HG03442 (cell line): ENCODE data around the gene GALNT9.
"Not testable (repeated sequence)": the region's sequence is repeated elsewhere in the genome, so short reads cannot be mapped to it uniquely, and the experiment has no call there.

ENCODE experiments used
- ATAC-seq: cut with Tn5 transposase; IDR thresholded peaks from one replicate; pipeline ENCODE4 v1.9.1; 2021; ENCODE audit warnings: mild to moderate bottlenecking, moderate library complexity; ENCODE audit not compliant: unreplicated experiment

Gene GALNT9

DNA sequence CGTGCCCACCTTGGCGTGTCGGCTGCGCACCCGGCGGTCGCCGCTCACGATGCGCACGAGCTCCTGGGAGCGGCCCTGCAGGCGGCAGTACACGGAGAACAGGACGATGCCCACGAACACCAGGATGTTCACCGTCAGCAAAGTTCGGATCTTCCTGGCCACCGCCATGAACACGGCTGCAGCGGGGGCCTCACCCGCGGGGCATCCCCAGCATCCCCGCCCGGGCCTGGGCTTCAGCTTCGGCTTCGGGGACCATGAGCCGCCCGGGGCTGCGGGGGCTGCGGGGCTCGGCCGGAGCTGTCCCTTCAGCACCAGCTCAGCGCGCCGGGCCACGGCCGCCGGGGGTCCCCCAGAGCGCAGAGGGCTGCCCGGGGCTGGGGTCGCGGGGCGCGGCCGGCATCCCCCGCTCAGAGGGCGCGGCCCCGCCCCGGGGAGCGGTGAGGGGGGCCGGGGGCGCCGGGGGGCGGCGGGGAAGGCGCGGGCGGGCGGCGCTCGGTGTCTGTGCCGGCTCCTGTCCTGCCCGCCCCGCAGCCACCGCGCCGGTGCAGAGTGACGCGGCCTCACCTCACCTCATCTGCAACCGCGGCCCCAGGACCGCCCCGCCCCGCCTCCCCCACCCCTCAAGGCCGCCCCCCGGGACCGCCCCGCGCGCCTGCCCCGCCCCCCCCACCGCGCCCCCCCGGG lies at the start of gene GALNT9:
Gene GALNT9 (minus strand): TSS at position 554 of the 684 bp plus-strand sequence. CDS start 386 bp downstream, at position 168.
- ATAC-seq: no peak

DNA sequence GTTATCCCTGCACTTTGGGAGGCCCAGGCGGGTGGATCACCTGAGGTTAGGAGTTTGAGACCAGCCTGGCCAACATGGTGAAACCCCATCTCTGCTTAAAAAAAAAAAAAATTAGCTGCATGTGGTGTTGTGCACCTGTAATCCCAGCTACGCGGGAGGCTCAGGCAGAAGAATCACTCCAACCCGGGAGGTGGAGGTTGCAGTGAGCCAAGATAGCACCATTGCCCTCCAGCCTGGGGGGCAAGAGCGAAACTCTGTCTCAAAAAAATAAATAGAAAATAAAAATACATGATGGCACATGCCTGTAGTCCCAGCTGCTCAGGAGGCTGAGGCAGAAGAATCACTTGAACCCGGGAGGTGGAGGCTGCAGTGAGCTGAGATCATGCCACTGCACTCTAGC lies 49.7 kb upstream of the GALNT9 start:
- ATAC-seq: not testable (repeated sequence)

DNA sequence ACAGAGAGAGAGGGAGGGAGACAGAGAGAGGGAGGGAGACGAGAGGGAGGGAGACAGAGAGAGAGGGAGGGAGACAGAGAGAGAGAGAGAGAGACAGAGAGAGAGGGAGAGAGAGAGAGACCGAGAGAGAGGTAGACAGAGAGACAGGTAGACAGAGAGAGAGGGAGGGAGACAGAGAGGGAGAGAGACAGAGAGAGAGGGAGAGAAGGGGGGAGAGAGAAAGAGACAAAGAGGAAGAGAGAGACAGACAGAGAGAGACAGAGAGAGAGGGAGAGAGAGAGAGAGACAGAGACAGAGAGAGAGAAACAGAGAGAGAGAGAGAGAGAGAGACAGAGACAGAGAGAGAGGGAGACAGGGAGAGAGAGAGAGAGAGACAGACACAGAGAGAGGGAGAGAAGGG lies 47.8 kb upstream of the GALNT9 start:
- ATAC-seq: no peak

DNA sequence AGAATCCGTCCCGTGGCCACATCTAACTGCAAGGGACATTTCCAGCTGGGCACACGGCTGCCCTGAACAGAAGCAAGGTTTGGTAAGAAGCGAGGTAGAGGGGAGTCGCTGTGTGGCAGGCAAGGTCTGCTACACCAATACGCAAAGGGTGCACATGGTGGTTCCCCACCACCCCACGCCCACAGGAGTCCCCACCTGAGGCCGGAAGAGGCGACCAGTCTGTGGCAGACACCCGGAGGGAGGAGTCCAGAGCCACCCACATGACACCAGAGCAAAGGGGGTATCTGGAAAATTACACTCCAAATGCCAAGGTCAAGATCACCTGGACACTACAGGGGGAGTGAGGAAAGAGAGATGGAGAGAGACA lies 47.1 kb upstream of the GALNT9 start:
- ATAC-seq: no peak

DNA sequence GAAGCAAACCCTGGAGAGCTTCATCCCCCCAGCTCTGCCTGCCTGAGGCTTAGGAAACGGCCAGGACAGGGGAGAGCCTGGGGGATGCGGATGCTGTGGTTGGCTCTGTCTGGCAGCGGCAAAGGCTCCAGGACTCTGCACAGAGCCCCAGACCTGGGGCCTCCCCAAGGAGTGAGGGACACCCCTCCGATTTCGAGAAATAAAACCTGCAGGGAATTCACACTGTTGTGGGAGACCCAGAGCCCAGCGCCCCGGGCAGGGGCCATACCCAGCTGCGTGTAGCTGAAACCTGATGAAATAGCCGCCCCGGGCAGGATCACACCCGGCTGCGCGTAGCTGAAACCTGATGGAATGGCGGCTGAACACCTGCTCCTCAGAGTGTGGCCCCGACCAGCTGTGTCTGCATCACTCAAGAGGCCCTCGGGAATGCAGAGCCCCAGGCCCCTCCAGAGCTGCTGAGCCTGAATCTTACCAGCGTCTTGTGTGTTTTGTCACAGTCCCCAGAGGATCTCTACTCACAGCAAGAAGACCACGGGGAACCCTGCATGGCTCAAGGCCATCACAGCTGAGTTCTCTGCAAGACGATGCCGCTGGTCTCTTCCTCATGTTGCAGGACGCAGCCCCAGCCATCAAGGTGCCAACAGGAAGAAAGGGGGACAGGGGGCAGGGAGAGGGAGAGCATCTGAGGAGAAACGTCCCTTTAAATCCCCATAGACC lies 46.5 kb upstream of the GALNT9 start:
- no peak for ATAC-seq

DNA sequence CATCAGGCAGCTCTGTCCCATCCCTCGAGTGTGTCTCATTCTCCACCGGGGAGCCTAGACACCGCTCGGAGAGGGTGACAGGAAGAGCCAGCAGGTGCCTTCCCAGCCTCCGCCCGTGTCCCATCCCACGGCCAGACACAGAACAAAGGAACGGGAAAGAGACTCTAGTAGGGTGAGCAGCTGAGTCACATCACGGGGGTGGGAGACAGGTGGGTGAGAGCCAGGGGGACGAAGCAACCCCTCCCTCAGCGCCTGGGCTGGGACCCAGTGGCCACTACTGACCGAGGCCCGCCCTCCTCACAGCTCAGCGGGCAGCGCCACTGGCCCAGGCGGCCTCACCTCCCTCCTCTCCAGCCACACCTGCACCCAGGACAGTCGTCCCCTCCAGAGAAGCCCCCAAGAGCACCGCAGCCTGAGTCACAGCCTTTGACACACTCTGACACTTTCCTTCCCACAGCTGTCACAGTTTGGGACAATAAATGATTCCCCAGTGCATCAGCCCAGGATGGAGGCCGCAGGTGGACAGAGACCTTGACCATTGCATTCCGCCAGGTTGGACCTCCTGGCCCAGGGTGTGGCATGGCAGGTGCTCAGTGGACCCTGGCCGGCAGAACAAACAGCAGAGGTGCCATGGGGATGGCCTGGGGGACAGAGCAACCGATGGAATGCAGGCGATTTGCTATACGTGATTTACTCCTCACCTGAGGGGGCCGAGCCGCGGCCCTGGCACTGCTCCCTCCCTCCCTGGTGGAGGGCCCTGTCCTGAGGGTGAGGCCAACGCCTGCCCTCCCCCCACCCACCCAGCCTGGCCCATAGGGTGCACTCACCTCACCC lies 45.4 kb upstream of the GALNT9 start:
- no peak for ATAC-seq

DNA sequence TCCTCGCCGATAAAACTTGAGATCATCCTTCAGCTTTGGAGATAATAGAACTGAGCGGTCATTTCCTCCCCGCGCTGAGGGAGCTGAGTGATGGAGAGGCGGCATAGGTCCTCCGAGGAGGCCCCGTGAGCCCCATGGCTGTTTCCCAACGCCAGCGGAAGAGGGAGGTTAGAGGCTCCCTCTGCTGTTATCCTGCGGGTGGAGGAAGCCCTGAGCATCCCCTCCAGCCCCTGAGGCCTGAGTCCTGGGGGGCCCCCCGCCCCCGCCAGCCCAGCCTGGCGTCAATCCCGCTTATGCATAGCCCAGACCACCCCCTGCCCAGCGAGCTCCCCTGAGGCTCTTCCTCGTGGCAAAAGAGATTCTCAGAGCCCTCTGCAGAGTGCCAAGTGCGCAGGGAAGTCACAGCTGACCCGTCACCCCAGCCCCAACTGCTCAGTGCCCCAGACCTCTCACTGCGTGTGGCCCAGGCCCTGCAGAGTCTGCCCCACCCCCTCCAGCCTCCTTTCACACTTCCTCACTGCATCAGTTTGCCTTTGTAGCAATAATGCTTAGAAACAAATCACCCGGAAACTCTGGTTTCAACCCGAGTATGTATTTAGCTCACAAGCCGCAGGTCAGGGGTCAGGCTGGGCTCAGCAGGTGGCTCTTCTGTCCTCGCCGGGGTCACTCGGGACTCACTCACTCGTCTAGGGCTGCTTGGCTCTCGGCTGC lies 44.7 kb upstream of the GALNT9 start:
- no peak for ATAC-seq

DNA sequence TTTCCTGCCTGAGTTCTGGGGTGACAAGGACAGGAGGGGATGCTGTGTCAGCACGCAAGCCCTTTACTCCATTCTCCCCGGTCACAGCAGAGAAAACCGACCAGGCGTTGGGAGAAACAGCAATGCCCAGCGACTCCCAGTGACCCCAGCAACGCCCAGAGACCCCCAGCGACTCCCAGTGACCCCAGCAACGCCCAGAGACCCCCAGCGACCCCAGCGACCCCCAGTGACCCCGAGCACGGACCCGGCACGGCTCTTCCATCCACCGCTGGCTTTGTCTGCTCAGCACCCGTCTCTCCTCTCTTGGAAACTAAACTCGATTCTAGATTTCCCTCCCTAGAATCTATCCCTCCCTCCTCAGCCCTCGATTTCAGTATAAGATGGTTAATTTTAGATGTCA lies 38.5 kb upstream of the GALNT9 start:
- no peak for ATAC-seq

DNA sequence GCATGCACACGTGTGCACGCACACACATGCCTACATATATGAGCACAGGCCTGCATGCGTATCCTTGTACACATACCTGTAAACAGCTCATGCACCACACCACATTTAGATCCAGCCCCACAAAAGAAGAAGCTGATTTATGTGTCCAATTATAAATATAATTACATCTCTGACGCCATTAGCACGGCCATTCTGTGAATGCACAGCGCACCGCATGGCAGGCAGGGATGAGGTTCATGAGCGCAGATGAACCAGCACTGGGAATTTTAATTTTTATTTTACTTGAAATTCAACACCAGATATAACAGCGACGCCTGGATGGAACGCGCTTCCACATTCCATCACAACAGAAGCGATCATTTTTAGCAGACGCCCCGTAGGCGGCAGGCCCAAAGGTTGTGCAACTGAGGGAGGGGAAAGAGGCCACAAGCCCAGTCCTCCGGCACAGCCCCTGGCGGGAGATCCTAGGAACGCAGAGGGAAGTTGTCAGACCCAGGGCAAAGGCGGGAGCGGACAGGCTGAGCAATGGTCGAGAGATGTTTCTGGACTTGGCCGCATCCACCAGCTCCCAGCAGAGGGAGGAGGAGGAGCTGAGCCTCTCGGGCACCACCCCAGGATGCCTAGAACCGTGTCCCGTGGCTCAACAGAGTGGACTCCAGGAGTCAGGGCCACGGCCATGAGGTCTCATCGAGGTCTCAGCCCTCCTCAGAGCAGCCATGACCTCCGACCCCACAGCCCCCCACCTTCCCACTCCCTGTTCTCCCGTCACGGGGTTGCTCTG lies 37.9 kb upstream of the GALNT9 start:
- no peak for ATAC-seq

DNA sequence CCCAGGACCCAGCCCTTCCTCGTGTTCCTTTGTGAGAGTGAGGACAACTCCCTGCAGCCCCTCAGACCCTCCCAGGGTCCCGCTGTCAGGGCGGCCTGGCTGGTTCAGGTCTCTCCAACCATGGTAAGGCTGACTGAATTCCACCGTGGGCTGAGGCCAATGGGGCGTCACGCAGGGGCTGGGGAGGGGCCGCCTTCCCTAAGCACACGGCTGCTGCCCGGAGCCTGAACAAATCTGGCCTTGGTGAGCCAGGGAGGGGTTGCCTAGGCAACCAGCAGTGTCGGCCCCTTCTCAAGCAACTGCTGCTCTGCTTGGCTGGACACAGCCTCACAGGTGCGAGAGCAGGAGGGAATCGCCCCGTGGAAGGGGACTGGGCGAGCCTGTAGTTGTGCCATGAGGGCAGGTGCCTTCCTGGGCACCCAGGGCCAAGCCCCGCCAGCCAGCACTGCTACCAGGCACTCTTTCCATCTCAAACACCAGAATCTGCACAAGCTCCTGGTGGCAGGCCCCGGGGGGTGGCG lies 37.0 kb upstream of the GALNT9 start:
- ATAC-seq: no peak

DNA sequence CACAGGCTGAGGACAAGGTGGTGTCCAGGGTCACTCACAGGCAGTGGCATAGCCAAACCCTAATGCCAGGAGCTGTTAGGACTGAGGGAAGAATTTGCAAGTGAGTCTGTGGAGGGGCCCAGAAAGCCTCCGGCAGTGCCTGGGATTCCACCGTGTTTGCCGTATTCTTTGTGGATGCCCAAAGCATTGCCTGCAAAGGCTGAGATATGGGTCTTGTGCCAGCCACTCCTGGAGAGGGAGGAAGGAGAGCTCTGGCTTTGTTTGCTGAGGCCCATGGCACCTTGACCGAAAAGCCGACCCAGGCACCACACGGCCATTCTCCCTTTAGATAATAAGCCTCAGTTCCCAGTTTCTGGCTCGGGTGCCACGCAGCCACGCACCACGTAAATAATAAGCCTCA lies 35.8 kb upstream of the GALNT9 start:
- no peak for ATAC-seq

DNA sequence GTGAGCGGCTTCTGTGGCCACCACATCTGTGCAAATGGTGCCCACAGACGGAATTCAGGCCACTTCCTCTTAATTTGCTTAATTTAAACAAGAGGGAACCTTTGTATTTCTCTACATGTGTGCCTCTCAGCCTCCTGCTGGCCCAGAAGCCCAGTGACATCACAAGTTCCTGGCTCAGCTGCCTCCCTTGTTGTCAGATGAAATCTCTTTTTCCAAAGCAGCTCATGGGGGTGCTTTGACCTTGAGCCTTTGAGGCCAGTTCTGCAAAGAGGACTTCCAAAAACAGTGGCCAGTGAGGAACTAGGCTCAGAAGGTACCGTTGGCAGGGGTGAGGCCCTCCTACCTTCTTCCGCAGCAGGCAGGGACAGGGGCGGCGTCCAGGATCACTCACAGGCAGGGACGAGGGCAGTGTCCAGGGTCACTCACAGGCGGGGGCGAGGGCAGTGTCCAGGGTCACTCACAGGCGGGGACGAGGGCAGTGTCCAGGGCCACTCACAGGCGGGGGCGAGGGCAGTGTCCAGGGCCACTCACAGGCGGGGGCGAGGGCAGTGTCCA lies 35.0 kb upstream of the GALNT9 start:
- ATAC-seq: no peak

DNA sequence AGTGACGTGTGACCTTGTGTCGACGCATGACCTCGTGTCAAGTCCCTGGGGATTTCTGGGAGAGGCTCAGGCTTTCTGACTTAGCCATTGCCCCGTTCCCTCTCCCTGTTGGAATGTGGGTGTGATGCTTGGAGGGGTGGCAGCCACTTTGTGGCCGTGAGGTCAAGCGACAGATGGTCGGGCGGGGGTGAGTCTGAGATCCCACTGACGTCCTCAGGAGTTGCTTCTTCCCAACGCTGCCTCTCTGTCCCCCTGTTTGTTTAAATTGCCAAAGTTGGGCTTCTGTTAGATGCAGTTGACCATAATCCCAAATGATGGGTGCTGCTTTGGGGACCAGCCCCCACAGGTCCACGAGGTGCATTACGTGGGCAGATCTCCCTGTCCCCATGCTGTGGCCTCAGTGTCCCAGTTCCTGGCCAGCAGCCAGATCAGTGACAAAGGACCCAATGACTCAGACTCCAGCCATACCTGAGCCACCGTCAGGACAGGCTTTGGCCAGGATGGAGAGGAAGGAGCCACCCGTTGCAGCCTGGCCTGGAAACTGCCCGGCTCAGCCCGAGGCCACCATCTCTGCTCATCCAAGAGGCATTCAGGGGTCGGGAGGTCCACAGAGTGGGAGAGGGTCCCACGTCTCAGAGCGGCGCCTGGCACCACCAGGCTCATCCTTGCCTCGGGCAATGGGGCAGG lies 34.4 kb upstream of the GALNT9 start:
- ATAC-seq: no peak

DNA sequence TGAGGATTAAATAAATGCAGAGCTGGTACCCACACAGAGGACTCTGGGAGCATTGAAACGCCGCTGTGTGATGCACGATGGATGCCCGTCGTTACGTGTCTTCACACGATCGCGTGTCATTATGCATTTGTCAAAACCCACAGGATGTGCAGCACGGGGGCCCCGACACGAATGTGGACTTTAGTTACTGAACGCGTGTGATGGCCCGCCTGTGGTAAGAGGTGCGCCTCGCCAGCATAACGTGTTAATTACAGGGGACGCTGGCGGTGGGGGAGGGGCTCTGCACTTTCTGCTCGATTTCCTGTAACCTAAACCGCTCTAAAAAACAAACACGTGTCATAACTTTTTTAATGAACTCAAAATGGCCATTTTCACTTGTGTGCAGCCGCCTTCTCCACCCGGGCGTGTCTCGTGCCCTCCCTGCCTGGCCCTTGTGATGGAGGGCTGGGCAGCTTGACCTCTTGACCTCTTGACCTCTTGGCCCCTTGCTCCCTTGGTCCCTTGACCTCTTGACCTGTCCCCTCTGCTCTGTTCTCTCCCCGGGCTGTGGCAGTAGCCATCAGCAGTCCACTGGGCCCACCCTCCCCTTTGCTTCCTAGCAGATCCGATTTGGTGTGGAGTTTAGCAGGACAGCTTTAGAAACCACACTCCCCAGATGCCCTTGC lies 33.7 kb upstream of the GALNT9 start:
- ATAC-seq: no peak

DNA sequence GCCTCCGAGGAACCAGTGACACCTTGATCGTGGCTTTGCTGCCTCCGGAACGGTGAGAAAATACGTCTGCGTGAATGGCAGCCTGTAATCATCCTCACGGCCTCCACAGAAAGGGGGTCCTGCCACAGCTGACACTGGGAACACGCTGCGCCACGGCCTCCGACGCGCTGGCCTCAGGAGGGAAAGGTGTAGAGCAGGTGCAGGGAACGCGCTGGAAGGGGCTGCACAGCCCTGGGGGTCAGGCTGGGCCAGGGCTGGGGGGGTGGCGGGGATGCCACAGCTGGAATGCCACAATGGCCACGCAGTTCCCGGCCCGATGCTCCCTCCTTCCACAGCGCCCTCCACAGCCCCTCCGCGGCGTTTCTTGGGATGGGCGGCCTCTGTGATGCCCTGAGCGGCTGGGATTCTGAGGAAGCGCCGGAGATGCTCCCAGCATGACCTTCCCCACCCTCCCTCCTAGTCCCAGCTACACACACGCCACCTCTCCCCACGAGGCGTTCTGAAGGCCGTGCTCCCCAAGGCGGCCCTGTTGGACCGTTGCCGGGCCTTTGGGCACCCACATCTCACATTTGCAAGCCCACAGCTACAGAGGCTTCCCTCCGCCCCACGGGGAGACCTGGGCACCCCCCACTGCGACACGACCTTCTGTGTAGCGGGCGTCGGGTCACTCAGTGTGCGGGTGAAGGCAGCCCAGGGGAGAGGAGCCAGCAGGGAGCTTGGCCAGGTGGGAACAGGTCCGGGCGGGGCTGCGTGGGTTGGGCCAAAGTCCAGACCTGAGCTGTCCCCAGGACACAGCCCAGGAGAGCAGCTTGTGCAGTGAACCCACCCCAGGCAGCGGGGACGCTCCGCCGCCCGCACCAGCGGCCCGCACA lies 31.8 kb upstream of the GALNT9 start:
- no peak for ATAC-seq

DNA sequence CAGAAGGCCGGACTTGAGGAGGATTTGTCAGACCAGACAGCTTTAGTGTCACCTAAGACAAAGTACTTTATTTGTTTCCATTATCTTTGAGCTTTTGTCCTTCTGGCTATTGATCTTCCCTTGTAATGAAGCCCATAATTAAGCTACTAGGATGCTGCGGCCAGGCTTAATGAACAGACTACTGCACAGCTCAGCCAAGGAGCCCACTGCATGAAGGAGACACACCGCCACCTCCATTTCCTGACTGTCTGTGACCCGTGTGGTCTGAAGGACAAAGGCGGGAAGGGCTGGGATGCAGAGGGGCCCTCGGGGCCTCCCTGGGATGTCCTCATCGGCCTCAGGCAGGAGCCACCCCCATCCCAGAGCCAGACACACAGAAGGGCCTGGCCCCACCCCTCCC lies 31.0 kb upstream of the GALNT9 start:
- ATAC-seq: no peak

DNA sequence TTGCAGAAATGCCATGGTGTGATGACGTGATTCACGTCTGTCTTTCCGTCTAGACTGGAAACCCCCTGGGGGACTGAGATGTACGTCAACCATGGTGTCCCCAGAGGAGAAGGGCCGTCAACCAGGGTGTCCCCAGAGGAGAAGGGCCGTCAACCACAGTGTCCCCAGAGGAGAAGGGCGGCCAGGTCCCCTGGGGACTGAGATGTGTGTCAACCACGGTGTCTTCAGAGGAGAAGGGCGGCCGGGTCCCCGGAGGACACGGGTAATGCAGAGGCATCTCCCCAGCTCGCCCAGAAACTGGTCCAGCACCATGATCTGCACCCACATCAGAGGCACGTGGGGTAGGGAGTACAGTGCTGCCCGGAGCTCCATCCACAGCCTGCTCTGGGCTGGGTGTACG lies 30.6 kb upstream of the GALNT9 start:
- ATAC-seq: no peak

DNA sequence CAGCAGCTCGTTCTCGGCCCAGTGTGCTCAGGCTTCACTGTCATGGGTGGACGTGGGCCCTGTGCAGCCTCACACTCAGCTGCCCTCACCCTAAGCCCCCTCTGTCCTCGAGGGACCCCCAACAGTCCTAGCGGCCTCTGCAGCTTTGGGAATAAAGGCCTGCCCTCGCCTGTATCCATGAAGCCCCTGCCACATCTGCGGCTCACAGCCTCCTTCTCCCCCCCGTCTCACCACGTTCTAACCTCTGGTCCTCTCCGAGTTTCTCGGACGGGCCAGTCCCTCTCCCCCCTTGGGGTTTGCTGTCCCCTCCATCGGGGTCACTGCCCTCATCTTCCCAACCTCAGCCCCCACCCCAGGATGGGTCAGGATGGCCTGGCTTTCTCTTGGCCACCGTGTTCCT lies 30.2 kb upstream of the GALNT9 start:
- ATAC-seq: no peak
